WTC11 (cell line): ENCODE data around the gene CDC16.

ENCODE experiments used
- CREB1 ChIP-seq: sonication (generic); formaldehyde crosslinking; IDR thresholded peaks from 2 replicates; pipeline ENCODE4 v1.8.0; 2023; ENCODE audit warnings: mild to moderate bottlenecking, missing genetic modification reagents
- CREM ChIP-seq: sonication (generic); formaldehyde crosslinking; IDR thresholded peaks from 2 replicates; pipeline ENCODE4 v1.8.1; 2022; ENCODE audit warnings: mild to moderate bottlenecking, missing genetic modification reagents, moderate library complexity
- ETV6 ChIP-seq: sonication (generic); formaldehyde crosslinking; IDR thresholded peaks from 2 replicates; pipeline ENCODE4 v1.8.1; 2022; ENCODE audit warnings: mild to moderate bottlenecking, missing genetic modification reagents
- GABPB1 ChIP-seq: sonication (generic); formaldehyde crosslinking; IDR thresholded peaks from 2 replicates; pipeline ENCODE4 v1.8.1; 2023; ENCODE audit warnings: mild to moderate bottlenecking, missing genetic modification reagents
- NR2C2 ChIP-seq: sonication (generic); formaldehyde crosslinking; IDR thresholded peaks from 2 replicates; pipeline ENCODE4 v1.8.0; 2022; ENCODE audit warnings: mild to moderate bottlenecking, missing genetic modification reagents
- RORB ChIP-seq: fragments of 250-450 bp; sonication (Bioruptor Pico); IDR thresholded peaks from 2 replicates; pipeline ENCODE4 v1.9.0; 2021; ENCODE audit warnings: mild to moderate bottlenecking
- SP1 ChIP-seq: sonication (generic); formaldehyde crosslinking; conservative IDR thresholded peaks from 2 replicates; pipeline ENCODE4 v1.8.1; 2022; ENCODE audit warnings: missing genetic modification reagents
- ZNF232 ChIP-seq: sonication (generic); formaldehyde crosslinking; IDR thresholded peaks from 2 replicates; pipeline ENCODE4 v1.8.0; 2022; ENCODE audit warnings: mild to moderate bottlenecking, missing genetic modification reagents
- ZNF263 ChIP-seq: sonication (generic); formaldehyde crosslinking; IDR thresholded peaks from 2 replicates; pipeline ENCODE4 v1.8.1; 2022; ENCODE audit warnings: low read depth, mild to moderate bottlenecking, moderate library complexity, missing genetic modification reagents
- TF ChIP-seq, protein P1 (sequence below): sonication (generic); formaldehyde crosslinking; IDR thresholded peaks from 2 replicates; pipeline ENCODE4 v1.8.1; 2022; ENCODE audit warnings: mild to moderate bottlenecking, missing genetic modification reagents, moderate library complexity, borderline replicate concordance
- TF ChIP-seq, protein P2 (sequence below): fragments of 200-600 bp; IDR thresholded peaks from 2 replicates; pipeline ENCODE4 v1.8.0; 2022; ENCODE audit warnings: antibody characterized with exemption
- TF ChIP-seq, protein P3 (sequence below): sonication (generic); formaldehyde crosslinking; IDR thresholded peaks from 2 replicates; pipeline ENCODE4 v1.8.1; 2022; ENCODE audit warnings: missing genetic modification reagents, borderline replicate concordance
- TF ChIP-seq, protein P4 (sequence below): sonication (generic); formaldehyde crosslinking; IDR thresholded peaks from 2 replicates; pipeline ENCODE4 v1.8.1; 2023; ENCODE audit warnings: mild to moderate bottlenecking, missing genetic modification reagents

DNA sequence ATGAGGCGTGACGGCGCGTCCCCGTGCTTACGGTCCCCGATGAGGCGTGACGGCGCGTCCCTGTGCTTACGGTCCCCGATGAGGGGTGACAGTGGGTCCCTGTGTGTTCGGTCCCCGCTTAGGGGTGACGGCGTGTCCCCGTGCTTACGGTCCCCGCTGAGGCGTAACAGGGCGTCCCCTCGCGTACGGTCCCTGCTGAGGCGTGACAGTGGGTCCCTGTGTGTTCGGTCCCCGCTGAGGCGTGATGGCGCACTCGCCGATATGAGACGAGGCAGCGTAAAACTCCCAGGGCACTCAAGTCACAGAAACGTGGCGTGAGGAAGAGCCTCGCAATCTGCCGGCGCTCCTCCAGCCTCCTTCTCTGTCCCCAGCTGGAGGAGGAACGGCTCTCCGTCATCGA lies 34.7 kb upstream of the CDC16 start:
- TF ChIP-seq, protein P1, sequence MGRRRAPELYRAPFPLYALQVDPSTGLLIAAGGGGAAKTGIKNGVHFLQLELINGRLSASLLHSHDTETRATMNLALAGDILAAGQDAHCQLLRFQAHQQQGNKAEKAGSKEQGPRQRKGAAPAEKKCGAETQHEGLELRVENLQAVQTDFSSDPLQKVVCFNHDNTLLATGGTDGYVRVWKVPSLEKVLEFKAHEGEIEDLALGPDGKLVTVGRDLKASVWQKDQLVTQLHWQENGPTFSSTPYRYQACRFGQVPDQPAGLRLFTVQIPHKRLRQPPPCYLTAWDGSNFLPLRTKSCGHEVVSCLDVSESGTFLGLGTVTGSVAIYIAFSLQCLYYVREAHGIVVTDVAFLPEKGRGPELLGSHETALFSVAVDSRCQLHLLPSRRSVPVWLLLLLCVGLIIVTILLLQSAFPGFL = no peak
- no peak for TF ChIP-seq GABPB1
- TF ChIP-seq, protein P2, sequence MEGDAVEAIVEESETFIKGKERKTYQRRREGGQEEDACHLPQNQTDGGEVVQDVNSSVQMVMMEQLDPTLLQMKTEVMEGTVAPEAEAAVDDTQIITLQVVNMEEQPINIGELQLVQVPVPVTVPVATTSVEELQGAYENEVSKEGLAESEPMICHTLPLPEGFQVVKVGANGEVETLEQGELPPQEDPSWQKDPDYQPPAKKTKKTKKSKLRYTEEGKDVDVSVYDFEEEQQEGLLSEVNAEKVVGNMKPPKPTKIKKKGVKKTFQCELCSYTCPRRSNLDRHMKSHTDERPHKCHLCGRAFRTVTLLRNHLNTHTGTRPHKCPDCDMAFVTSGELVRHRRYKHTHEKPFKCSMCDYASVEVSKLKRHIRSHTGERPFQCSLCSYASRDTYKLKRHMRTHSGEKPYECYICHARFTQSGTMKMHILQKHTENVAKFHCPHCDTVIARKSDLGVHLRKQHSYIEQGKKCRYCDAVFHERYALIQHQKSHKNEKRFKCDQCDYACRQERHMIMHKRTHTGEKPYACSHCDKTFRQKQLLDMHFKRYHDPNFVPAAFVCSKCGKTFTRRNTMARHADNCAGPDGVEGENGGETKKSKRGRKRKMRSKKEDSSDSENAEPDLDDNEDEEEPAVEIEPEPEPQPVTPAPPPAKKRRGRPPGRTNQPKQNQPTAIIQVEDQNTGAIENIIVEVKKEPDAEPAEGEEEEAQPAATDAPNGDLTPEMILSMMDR = no peak
- no peak for TF ChIP-seq RORB
- no peak for TF ChIP-seq ZNF263
- TF ChIP-seq, protein P3, sequence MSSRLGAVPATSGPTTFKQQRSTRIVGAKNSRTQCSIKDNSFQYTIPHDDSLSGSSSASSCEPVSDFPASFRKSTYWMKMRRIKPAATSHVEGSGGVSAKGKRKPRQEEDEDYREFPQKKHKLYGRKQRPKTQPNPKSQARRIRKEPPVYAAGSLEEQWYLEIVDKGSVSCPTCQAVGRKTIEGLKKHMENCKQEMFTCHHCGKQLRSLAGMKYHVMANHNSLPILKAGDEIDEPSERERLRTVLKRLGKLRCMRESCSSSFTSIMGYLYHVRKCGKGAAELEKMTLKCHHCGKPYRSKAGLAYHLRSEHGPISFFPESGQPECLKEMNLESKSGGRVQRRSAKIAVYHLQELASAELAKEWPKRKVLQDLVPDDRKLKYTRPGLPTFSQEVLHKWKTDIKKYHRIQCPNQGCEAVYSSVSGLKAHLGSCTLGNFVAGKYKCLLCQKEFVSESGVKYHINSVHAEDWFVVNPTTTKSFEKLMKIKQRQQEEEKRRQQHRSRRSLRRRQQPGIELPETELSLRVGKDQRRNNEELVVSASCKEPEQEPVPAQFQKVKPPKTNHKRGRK (CRISPR knock-in tag) = no peak
- TF ChIP-seq CREM (CRISPR knock-in tag) = no peak
- no peak for TF ChIP-seq NR2C2 (CRISPR knock-in tag)
- TF ChIP-seq ETV6 (CRISPR knock-in tag) = no peak
- no peak for TF ChIP-seq SP1
- TF ChIP-seq, protein P4, sequence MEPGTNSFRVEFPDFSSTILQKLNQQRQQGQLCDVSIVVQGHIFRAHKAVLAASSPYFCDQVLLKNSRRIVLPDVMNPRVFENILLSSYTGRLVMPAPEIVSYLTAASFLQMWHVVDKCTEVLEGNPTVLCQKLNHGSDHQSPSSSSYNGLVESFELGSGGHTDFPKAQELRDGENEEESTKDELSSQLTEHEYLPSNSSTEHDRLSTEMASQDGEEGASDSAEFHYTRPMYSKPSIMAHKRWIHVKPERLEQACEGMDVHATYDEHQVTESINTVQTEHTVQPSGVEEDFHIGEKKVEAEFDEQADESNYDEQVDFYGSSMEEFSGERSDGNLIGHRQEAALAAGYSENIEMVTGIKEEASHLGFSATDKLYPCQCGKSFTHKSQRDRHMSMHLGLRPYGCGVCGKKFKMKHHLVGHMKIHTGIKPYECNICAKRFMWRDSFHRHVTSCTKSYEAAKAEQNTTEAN (CRISPR knock-in tag) = no peak
- no peak for TF ChIP-seq ZNF232 (CRISPR knock-in tag)
- TF ChIP-seq CREB1 (CRISPR knock-in tag) = no peak
